HG03520 (cell line): ENCODE data around the gene SMAD7.
A peak's percentile ranks its signal among the peaks of the same experiment; 100 is the strongest.

Experiments used
- ATAC-seq: cut with Tn5 transposase; IDR thresholded peaks from one replicate; pipeline ENCODE4 v1.9.1; 2021; ENCODE audit warnings: mild to moderate bottlenecking, moderate library complexity; ENCODE audit not compliant: unreplicated experiment

SMAD7 gene

DNA sequence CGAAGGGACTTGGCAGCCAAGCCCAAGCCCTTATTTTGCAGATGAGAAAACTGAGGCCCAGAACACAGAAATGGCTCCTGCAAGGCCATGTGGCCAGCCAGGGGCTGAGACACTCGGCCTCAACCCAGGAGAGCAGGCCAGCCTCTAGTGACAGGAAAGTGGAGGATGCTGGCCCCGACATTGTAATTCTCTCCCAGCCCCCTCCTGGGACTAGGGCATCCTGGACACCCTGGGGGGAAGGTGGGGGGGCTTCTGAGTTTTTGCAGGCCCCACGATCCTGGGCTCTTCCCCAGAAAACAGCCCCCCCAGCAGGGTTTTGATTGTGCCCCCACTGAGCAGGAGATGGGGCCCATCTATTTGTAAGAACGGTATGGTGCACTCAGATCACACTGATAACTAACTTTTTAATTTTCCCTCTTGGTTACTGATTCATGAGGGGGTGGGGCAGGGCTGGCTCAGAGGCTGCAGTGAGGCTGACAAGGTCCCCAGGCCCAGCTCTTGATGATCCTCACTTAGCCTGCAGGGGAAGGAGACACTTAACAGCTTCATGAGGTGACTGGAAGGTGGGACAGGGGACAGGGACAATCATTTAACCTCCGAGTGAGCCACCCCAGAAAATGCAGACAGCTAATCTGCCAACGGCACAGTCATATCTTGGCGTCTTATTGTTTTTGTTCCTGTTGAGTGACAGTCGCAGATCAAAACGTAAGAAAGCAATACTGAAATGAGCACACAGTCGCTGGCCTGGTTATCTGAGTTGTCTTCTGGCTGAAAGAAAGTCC, 18.9 kb downstream of the SMAD7 start:
- peak; percentile 25 for ATAC-seq

- no peak for ATAC-seq
Measured at GRCh38 chr18:48930926-48931325, 19.8 kb downstream of the SMAD7 start.

DNA sequence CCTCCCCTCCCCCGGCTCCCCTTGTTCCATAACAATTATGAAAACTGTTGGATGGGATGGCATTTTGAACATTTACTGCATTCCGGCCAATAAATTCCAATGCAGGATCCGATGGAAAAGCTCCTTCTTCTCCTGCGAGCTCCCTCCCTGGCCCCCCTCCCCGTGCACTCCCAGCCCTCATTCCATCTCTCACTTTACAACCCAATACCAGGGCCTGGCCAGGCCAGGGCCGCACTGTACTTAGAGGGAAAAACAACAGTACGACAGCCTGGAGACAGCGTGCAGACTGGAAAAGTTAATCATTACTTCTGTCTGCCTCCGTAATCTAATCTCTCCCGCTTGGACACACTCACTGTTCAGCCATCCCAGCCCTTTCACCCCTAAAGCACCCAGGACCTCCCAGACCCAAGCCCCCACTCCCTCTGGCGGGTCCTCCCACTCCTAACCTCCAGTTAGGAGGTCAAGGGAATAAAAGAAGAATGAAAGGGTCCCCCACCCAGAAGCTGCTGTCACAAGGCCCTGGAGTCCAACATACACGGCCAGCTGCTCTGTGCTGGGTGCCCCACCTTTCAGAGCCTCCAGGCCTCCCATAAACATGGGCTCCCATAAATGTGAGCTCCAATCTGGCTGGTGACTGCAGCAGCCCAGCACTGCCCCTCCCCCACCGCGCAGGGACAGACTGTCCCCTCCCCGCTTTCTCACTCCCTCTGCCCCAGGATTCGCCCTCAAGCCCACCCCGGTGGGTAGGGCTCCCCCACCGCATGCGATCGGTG, 20.6 kb downstream of the SMAD7 start:
- ATAC-seq = no peak

DNA sequence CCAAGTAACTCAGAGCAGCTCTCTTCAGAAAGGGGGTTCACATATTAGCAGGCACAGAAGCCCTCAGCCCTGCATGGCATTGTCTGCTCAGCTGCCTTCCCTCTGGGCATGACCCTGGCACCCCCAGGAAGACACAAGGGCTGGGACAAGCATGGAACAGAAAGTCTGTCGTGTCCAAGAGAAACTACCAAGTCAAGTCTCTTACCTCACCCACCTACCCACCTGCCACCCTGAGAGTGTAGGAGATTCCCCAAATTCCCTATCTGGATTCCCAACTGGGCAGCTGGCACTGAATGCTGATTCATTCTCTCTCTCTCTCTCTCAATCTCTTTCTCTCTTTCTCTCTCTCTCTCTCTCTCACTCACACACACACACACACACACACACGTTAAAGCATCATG, 21.6 kb downstream of the SMAD7 start:
- no peak for ATAC-seq

- peak; percentile 63 for ATAC-seq
Measured at GRCh38 chr18:48928787-48929186, 22.0 kb downstream of the SMAD7 start.

DNA sequence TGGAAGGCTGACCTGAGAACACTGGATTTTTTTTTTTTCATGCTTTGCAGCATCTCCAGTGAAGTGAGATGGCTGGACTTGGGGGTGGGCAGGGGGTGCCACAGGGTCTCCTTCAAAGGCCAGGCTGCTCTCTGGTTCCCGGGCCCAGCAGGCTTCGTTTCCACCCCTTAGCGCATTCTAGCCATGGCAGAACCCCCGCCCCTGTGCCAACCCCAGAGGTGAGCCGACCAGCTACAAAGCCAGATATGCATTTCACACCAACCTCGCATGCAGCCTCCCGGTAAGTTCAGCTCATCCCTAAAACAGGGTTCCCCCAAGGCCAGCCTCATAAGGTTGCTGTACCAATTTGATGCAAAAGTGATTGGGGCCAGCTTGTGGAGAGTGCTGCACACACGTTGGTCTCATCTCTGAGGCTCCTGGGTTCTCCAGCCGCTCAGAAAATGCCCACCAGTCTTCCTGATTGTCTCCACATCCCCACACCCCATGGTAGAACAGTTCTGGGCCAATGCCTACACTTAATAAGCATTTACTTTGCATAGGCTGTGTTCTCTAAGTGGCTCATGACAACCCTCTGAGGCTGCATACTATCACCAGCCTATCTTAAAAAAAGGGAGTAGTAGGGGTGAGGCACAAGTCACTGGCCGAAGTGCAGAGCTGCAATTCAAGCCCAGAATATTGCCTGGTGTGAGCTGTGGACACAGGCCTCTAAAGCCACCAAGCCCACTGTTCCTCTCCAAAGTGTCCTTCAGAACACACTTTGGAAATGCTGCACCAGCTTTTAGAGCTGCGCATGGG, 23.3 kb downstream of the SMAD7 start:
- ATAC-seq = peak; percentile 40

DNA sequence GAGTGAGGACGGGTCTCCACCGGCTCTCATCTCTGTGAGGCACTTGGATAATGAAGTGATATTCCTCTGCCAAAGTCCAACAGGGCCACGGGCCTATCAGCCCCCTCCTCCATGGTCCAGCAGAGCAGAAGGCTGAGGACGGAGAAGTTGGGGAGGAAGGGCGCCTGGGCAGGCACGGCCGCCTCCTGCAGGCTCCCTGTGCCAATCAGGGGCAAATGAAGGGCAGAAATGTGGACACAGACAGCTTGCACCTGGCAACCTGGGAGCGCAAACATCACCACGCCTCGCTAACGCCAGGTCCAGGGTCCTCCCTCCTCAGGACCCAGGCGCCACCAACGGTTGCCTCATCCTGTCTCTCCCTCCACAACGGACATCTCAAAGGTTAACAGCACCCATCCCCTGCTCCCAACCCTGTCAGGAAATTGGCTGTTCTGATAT, 24.3 kb downstream of the SMAD7 start:
- no peak for ATAC-seq

DNA sequence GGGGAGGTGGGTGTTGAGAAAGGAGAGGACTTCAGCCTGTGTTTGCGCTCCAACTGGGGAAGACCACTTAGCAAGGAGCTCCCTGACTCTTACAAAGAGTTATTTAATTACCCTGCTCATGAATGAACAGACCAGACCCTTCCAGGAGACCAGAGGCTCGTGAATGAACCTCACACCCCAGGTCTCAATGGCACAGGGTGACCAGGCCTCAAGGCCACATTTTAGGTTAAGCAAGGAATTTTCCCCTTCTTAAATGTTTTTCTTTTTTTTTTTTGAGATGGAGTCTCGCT, 25.3 kb downstream of the SMAD7 start:
- ATAC-seq = no peak

DNA sequence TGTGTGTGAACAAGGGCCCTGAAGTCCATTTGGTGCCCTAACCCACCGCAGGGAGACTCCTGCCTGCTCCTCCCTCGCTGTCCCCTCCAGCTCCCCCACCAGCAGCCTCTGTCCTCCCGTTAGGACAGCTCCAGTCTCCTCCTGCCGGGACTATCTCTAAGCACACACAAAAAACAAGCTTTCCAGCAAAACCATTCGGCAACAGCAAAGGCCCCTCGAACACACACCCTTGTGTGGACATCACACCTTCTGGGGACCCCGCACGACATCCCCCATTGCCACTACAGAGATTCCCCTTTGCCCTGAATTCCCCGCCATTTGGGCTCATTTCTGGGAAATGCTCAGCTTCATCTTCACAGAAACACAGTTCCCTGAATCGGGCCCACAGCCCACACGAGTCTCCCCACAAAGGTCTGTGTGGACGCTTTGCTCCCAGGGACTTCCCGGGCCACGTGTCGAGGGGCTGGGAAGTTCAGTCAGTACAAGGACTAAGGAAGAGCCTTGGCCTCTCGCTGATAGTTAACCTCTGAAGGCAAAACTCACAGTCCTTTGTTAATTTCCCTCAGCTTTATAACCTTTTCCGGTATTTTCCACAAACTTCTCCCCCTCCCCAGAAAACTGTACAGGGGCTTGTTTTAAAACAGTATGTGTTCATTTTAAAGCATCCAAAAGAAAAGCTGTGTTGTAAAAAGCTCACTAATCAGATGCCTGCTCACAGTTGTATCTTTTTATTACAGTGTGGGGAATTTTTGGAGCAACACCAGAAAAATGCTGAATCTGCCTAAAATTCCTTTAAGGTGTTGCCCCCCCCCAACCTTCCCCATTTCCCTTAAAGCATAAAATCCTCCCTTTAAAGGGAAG, 25.9 kb downstream of the SMAD7 start:
- ATAC-seq = no peak

- ATAC-seq = no peak
Measured at GRCh38 chr18:48923746-48924629, 26.8 kb downstream of the SMAD7 start.

DNA sequence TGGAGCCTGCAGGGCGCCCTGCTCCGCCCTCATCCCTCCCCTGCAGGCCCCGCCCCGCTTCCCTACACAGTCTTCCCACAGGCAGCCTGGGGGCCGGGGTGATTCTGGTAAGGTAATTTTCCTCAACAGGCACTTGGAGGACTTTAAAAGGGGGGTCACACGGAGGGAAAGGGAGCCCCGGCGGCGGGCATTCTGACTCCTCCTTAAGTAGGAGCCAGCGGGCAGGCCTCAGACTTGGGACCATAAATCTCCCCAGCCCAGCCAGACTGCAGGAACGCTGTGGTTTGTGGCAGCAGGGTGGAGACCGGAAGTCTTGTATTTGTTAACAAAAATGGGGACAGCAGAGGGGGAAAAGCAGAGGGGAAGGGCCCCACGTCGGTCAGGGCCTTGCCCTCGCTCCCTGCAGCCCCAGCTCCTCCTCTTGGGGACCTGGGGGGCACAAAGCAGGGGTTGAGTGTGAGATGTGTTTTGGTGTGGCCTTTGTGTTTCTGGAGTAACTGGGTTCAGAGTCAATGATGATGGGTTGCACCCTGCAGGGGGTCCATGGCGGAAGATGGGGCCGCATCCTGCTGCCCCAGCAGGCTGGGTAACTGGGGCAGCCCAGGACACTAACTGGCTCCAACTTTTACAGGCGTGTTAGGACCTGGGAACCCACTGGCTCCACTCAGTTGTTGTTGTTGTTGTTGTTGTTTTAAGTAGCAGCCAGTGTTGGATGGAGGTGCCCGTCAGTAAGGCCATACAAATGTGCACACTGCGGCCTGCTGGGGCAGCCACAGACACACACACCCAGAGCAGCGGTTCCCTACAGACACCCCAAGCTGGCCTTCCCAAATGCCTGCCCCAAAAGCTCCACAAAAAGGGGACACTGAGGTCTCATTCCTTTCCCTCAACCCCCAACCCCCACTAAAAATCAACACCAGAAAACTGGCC, 27.7 kb downstream of the SMAD7 start:
- no peak for ATAC-seq

DNA sequence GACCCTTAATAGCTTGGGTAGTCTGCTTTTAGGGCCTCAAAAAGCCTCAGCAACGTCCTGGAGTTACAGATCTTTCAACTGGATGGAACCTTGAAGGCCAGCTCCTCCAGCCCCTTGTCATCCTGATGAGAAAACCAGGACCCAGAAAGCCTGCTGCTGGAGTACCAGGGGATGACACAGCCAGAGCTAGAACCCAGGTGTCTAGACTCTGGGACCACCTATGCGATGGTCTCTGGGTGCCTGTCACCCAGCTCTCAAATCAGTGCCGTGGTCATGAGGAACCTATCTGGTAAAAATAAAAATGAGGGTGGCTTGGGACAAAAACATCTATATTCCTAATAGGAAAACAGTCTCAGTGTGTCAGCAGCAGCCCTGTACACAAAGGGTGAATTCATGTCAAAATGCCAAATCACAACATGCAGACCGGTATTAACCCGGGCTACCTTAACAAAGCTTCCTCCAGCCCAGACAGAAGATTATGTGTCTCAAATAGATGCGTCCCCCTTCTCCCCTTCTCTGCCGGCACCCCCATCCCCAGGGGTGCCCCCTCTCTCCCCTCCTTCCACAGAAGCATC, 28.5 kb downstream of the SMAD7 start:
- ATAC-seq = no peak

DNA sequence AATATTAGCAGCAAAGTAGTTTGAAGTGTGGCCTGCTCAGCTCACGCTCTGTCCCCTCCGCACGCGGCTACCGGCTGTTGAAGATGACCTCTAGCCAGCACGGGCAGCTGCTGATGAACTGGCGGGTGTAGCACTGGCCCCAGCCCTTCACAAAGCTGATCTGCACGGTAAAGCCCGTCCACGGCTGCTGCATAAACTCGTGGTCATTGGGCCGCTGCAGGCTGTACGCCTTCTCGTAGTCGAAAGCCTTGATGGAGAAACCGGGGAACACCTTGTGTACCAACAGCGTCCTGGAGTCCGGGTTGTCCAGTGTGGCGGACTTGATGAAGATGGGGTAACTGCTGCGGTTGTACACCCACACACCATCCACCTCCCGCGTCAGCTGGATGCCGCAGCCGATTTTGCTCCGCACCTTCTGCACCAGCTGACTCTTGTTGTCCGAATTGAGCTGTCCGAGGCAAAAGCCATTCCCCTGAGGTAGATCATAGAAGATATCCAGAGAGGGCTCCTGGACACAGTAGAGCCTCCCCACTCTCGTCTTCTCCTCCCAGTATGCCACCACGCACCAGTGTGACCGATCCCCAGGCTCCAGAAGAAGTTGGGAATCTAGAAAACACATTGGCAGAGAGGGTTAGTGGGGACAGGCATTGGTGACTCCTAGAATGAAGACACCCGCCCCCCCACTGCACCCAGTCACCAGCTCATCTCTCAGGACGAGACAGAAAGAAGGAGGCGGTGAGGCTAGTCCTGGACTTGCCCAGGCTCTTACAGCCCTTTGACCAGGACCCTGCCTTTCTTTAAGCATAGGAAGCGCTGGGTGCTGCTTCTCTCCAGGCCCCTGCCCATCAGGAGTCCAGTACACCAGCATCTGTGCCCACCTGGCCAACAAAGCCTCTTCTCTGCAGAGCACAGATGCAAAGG, 29.2 kb downstream of the SMAD7 start:
- ATAC-seq = no peak

GRCh38 chr18:48920408-48921038, 30.2 kb downstream of the SMAD7 start:
- no peak for ATAC-seq

- no peak for ATAC-seq
Measured at GRCh38 chr18:48919547-48919946, 31.2 kb downstream of the SMAD7 start.

GRCh38 chr18:48918660-48919456, 31.9 kb downstream of the SMAD7 start:
- ATAC-seq = no peak
